Fibroblast of peridontal ligament (primary cell): ENCODE measurements around the gene PNLIPRP3.
"Not testable (repeated sequence)": the region's sequence is repeated elsewhere in the genome, so short reads cannot be mapped to it uniquely, and the experiment has no call there.

Experiments
- DNase-seq: peaks from one replicate; pipeline ENCODE4 v3.0.0-alpha.2; 2010; ENCODE audit errors: extremely low read depth

Gene PNLIPRP3

DNA sequence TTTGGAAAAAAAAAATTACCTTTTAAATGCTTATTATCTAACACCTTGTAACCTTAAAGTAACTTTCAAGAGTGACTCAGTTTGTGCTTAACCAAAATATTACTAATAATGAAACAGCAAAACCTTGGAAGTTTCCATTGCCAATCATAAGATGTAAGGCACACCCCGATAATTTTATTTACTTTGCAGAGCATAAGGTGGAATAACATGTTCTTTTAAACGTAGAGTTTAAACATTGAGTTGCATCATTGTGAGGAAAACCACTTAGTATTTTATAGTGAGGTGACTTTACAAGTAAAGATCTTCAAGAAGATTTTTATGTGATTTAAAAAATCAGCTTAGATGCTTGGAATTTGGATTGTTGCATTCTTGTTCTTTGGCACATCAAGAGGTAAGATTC lies at the start of gene PNLIPRP3:
TSS of gene PNLIPRP3 (plus strand) at position 177 of the 400 bp plus-strand sequence. CDS start at position 343, 166 bp downstream.
- no peak for DNase-seq

DNA sequence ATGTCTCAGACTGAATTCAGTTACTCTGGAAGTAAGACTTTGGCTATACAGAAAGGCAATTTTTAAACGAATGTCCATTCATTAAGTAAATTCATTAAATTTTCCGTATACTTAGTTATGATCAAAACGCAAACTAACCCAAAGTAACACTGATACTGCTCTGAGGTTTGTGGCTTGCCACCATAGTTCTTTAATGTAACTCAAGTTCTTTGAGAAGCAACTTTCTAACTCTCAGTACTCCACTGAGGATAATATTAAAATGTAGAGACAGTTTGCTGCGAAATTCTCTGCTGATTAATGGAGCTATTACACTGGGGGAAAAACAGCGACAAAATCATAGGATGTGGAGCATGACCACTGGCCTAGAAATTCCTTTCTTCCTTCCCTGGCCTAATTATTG lies 45.4 kb upstream of the PNLIPRP3 start:
- DNase-seq, result no peak

DNA sequence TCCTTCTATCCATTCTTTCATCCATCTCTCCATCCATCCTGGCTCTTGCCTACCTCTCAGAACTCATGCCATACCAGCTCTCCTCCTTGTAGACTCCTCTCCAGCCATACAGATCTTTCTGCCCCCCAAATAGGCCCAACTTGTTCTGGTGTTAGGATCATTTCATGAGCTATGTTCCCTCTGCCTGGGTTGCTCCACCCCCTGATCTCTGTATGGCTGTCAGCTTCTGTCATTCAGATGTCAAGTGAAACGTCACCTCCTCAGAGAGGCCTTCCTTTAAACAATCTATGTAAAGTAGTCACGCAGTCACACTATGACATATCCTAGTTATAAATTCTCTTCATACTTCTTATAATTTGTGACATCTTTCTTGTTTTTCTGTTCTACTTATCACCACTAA lies 42.3 kb upstream of the PNLIPRP3 start:
- no peak for DNase-seq

DNA sequence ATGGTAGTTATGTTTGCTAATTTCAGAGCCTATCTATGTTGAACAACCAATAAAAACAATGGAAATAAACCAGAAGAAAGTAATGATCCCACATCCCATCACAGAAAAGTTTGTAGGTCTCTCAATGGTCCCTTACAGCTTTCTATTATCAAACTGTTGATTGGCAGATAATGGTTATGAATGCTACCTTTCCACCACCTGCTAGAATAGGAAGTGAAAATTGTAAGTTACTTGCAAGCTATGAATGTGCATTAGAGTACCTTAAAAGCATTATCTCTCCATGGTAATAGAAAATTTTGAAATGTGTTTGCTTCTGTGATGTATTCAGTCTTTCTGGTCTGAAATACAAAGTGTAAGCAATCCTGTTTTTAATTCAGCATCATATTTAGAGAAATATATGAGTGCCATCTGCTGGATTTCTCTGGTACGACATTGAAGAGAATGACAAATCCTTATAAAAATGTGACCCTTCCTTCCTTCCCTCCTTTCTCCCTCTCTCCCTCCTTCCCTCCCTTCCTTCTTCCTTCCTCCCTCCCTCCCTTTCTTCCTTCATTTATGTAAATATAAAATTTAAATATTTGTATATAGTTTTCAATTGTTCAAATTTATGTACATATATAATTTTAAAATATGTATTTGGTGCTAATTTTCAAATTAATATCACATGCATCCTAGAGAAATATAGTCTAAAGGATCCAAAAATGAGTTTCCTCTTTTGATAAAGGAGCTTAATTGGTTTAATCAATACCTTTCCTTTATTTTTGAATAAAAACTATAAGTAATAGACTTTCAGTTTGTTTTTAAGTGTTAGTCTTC lies 41.4 kb upstream of the PNLIPRP3 start:
- DNase-seq, result peak; percentile 53

DNA sequence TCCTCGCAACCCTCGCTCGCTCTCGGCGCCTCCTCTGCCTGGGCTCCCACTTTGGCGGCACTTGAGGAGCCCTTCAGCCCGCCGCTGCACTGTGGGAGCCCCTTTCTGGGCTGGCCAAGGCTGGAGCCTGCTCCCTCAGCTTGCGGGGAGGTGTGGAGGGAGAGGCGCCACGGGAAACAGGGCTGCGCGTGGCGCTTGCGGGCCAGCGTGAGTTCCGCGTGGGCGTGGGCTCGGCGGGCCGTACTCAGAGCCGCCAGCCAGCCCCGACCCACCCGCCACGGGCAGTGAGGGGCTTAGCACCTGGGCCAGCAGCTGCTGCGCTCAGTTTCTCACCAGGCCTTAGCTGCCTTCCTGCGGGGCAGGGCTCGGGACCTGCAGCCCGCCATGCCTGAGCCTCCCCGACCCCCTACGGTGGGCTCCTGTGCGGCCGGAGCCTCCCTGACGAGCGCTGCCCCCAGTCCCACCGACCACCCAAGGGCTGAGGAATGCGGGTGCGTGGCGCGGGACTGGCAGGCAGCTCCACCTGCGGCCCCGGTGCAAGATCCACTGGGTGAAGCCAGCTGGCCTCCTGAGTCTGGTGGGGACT lies 34.3 kb upstream of the PNLIPRP3 start:
- DNase-seq, result not testable (repeated sequence)

DNA sequence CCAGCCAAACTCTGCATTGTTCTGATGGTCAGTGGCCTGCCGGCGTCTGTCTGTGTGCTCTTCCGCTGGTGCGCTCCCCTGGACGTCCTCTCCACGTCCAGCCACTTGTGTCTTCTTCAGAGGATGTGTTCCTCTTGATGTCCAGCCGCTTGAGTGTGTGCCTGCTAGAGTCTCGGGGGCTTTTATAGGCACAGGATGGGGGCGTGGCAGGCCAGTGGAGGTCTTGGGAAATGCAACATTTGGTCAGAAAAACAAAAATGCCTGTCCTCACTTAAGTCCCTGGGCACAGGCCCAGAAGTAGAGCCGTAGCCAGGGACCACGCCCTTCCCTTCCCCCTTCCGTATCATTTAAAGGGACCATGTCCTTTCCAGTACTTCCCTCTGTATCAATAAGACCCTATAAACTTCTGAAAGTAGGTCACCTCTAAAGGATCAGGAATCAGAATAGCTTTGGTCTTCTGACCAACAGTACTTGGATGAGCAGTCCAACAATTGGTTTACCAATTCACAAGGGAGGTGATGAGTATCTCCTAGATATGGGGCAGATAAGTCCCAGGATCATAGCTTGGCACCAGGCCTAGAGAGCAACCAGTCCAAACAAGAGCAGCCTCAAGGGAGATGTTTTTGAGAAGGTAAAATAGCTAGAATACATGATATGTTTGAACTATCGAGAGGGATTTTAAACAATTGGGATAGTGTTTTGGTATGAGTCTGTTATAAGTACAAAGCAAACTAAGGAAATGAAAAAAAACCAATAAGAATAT lies 32.2 kb upstream of the PNLIPRP3 start:
- no peak for DNase-seq

DNA sequence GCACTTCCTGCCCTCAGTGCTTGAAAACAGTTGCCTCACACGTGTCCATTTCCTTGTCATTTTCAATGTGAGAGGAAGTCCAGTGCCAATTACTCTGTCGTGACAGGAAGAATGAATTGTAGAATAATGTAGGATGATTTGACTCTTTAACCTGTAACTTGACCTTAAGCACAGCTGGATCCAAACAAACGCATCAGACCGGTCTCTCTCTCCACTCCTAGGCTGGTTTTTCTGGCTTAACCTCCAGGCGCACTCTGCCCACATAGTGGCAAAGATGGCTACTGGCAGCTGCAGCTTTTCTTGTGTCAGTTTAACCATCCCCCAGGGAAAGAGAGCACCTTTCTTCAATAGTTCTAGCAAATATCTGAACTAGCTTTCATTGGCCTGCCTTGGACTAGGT lies 29.4 kb upstream of the PNLIPRP3 start:
- no peak for DNase-seq

DNA sequence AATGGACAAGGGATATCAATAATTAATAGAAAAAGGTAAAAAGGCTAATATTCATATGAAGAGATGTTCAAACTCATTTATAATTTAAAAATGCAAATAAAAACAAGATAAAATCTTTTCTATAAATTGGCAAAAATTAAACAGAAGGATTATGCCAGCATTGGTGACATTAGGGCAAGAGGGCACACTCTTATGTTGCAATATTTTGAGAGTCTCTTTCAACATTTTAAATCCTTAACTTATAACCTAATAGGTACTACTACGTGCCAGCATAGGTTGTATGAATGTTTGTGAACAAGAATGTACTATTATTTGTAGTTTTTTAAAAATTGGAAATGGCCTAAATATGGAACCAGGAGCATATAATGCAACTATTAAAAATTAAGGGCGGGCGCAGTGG lies 24.8 kb upstream of the PNLIPRP3 start:
- no peak for DNase-seq

DNA sequence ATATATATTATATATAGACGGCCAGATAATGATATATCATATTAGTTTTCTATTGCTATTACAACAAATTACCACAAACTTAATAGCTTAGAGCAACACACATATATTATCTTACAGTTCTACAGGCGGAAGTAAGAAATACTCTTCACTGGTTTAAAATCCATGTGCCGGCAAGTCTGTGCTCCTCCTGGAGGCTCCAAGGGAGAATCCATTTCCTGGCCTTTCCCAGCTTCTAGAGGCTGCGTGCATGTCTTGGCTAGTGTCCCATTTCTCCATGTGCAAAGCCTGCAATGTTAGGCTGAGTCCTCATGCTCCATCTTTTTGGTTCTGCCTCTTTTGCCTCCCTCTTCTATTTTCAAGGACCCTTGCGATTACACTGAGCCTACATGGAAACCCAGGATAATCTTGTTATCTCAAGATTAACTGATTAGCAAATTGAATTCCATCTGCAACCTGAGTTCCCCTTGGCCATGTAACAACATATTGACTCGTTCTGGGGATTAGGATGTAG lies 23.9 kb upstream of the PNLIPRP3 start:
- DNase-seq, result no peak

DNA sequence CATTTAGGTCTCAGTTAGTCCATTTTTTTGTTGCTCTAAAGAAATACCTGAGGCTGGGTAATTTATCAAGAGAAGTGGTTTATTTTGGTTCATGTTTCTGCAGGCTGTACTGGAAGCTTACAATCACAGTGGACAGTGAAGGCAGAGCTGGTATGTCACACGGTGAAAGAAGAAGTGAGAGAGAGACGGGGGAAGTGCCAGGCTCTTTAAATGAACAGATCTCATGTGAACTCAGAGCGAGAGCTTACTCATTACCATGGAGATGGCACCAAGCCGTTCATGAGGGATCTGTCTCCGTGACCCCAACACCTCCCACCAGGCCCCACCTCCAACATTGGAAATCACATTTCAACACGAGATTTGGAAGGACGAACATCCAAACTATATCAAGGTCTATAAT lies 18.9 kb upstream of the PNLIPRP3 start:
- no peak for DNase-seq

DNA sequence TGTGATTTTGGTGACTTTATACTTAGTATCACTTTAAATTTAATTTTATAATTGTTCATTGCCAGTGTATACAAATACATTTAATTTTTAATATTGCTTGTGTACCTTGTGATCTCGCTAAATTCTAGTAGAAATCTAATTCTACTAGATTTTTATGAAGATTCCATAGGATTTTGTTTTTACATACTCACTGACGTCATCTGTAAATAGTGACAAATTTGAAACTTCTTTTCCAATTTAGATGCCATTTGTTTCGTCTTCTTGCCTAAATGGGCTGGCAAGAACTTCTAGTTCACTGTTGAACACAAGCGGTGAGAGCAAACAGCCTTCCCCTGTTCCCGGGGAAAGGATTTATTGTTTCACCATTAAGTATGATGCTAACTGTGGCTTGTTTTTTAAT lies 17.3 kb upstream of the PNLIPRP3 start:
- no peak for DNase-seq

DNA sequence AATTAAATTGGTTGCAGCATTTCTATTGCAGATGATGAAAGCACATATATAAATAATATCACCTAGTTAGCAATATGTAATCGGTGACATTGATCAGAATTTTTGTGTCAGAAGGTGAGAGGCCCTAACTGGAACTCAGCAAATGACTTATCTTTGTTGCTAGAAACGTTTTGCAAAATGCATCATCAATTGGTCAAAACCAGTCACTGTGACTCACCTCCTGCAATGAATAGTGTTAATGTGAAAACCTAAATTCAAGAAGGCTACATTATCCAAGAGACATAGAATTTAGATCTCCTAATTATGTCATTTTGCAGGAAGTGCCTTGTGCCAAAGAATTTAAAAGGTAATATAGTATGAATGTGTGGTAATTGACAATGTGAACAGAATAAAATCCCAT lies 9.8 kb upstream of the PNLIPRP3 start:
- DNase-seq, result no peak

DNA sequence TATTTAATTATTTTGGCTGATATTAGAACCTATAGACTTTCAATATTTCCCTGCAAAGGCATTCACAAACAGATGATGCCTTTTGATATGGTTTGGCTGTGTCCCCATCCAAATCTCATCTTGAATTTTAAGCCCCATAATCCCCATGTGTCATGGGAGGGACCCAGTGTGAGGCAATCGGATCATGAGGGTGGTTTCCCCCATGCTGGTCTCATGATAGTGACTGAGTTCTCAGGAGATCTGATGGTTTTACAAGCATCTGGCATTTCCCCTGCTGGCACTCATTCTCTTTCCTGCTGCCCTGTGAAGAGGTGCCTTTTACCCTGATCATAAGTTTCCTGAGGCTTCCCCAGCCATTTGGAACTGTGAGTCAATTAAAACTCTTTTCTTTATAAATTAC lies 9.3 kb upstream of the PNLIPRP3 start:
- no peak for DNase-seq

DNA sequence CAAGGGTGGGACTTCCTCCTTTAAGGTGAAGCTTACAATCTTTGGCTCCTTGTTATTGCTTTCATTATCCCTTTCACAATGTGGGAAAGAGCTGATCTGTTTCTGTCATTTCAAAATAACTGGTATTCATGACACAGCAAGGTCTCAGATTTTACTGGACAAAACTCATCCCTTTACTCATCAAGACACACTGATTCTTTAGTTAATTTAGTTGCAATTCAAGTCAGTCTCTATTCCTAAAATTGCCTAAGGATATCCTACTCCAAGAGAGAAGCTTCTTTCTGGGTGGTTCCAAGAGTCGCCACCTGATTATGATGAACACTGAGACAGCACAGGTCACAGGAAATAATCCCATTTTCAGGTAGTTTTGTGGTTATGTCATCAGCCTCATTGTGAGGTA lies 5.8 kb upstream of the PNLIPRP3 start:
- DNase-seq, result no peak

DNA sequence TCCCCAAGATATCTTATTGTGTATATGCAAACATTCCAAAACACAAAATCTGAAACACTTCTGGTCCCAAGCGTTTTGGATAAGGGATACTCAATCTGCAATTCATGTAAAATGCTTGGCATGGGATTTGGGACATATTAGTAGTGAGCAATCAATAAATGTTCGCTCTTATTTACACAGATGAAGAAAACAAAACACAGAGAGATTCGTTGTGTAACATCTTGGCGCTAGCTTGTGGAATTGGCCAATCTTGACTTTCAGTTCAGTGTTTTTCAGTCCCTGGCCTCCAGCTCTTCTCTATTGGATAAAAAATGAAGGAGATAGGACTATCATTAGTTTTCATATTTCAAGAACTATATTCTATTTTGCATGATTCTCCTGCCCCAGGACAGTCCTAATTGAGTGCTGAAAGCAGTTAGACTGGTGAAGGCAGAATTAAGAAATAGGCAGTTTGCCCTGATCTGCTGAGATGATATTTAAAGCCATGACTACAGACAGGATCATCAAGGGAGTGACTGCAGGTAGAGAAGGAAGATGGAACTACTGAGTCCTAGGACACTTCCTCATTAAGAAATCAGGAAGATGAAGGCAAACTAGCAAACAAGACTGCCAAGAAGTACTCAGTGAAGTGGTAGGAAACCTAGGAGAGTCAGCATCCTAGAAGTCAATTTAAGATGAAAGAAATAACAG lies 1.8 kb downstream of the PNLIPRP3 start:
- DNase-seq, result no peak

DNA sequence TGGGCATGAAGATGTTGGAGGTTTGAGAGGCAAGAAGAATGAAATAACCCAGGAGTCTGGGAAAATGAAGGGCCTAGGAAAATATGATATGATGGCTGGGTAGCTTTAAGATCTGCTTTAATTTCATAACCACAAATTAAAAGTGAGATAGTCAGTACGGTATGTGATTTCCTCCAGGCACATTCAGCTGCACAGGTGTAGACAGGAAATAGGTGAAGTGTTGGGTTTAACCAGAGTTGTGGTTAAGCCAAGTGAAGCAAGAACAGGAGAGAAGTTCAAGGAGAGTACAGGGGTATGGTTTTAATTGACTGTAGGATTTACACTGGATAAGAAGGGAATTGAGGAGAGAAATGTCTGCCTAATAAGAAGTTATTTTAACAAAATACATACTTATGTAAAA lies 2.6 kb downstream of the PNLIPRP3 start:
- DNase-seq, result no peak

DNA sequence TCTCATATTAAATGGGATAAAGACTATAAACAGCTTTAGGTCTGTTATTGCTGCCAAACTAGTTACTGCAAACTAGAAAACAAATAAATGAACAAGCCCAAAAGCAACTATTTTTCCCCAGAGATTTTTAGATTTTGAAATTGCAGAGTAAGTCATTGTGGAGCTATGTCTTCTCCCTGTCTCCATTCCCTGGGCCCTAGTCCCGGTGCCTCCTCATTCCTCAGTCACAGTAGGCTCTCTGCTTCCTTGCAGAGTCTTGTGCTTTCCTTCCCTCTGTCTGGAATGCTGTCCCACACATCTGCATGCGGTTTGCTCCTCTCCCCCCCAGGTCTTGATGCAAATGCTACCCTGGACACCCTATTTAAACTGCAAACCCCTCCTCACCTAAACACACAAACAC lies 4.0 kb downstream of the PNLIPRP3 start:
- DNase-seq, result no peak

DNA sequence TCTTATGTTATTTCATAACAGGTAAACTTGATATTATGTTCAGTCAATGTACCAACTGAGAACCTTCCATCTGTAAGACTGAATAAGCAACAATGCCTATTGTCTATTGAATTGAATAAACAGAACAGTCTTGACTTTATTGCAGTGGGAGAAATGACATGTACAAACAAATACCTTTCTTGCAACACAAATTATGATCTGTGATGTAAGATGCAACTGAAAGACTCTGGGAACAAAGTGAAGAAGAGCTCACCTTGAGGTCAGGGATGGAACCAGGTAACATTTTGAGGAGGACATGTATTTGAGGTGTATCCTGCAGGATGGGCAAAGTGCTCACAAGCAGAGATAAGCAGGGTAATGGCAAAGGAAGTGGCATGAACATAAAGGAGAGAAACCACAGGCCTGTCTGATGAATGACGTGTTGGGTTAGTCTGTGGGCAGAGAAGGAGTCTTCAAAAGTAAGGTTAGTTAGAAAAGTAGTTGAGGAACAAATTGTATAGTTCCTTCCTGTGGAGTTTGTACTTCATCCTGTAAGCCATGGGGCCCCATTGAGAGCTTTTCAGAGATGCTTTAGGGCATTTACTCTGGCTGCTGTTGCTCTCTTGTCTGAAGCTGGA lies 9.5 kb downstream of the PNLIPRP3 start:
- no peak for DNase-seq

DNA sequence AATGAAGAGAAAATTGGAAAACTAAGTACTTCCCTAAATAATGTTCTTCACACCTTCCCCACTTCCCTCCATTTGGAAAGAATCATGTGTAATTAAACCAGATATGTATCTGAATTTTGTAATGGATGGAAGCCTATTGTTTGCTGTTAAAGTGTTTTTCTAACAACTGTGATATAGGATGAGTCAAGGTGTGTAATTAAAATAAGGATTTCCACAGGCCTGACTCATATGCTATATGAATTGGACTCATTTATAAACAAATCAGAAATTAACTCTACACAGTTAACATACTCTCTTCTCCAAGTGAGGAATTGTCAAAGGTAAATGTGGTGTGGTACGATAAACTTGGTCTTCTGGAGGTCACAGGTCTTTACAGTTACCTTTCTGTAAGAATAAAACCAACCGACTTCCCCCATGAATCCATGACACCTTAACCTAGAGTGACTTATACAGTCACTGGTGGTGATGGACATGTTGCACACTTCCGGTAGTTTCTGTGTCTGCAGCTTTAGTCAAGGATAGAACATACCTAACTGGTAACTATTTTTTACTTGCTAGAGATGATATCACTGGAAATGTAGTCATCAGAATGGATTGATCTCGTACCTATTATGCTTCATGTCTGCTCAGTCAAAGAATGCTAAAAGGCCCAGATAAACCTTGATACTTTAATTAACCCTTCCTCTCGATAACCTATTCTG lies 12.8 kb downstream of the PNLIPRP3 start:
- DNase-seq, result no peak

DNA sequence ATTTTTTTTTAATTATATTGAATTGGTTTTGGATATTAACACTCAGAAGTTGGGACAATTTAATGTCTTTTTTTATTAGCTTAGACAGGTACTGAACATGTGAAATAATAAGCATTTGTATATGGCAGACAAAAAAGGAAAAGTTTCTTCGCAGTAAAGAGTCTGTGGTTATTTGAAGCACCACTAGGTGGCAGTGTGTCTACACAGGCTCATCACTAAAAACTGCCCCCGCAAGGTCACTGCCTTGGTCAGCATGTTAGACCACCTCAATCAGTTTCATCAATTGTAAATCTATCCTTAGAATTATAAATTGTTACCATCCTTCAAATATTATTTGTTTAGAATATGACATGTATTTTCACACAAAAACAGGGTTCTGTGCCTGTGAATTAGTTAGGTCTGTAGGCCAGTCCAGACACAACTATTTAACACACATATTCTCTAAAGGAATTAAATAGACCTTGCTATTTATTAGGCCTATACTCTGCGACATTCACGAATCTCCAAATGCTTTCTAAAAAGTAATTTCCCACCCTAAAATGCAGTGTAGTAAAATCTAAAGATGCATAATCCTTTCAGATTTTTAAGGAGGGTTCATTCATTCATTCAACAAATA lies 17.0 kb downstream of the PNLIPRP3 start:
- peak; percentile 2 for DNase-seq

DNA sequence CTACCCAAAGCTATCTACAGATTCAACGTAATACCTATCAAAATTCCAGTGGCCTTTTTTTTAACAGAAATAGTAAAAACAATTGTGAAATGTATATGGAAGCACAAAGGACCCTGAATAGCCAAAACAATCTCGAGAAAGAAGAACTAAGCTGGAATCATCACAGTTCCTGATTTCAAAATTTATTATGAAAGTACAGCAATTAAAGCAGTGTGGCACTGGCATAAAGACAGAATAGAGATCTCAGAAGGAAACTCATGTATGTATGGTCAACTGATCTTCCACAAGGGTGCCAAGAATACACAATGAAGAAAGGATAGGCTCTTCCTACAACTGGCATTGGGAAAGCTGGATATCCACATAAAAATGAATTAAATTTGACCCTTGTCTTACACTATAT lies 23.2 kb downstream of the PNLIPRP3 start:
- no peak for DNase-seq
